Endothelial cell of hepatic sinusoid (primary cell): ENCODE measurements around the gene FKBP7.
"Not testable (repeated sequence)": the region's sequence is repeated elsewhere in the genome, so short reads cannot be mapped to it uniquely, and the experiment has no call there.

ENCODE experiments used
- in situ Hi-C: cut with HindIII; loops from 2 replicates; pipeline ENCODE4 v1.10.0; 2017; ENCODE audit warnings: low sequenced_read_pairs

The FKBP7 gene, protein sequence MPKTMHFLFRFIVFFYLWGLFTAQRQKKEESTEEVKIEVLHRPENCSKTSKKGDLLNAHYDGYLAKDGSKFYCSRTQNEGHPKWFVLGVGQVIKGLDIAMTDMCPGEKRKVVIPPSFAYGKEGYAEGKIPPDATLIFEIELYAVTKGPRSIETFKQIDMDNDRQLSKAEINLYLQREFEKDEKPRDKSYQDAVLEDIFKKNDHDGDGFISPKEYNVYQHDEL

DNA sequence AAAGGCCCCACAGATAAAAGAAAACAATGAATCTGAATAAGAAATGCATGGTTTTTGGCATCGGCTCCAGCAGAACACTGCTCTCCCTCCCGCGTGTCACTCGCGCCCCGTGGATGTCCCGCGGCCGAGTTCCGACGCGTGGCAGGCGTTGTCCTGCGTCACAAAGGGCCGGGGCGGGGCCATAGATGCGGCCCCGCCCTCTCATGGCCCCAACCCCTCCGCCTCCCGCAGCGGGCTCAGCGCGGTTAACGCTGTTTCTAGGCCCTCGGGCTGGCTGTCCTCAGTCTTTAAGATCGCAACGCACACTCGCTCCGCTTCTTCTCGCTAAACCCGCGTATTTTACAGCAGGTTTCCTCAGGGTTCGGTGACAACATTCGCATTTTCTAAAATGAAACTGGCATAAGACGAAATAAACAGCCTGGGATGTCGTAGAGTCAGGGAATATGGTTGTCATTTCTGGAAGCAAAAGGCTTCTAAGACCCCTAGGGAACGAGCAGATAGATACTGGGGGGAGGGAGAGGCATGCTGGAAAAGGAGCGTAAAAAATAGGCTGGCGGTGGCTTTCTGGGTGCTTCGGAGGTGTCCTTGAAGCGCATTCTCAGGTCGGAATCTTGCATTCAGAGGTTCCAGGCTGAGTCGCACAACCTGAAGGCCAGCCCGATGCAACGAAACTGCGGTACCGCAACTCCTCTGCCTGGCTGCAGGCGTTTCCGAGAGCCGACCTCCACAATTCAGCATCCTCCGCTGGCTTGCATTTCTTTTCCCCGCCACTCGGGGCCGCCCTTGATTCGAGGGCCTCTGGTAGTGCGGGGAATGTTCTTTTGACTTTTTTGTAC, at the start of gene FKBP7:
Gene FKBP7 (minus strand): TSS at position 162 of the 836 bp plus-strand sequence. CDS start 101 bp downstream, at position 61.
- in situ Hi-C loops = no loop called here

DNA sequence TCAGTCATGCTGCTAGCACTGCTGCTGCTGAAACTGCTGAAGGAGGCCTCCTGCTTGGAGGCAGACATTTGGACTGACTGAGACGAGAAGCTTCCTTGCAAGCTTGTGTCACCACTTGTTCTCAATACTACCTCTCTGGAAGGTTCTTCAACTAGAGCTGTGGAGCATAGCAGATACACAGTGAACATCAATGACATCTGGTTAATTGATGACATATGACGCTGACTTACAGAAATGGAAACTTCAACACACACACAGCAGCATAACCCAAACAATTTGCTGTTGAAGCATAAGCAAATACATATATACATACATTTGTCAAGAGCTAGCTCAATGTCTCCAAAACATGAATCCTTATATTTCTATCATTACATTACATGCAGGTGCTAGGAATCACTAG, 49.2 kb upstream of the FKBP7 start:
- in situ Hi-C loops = no loop called here

DNA sequence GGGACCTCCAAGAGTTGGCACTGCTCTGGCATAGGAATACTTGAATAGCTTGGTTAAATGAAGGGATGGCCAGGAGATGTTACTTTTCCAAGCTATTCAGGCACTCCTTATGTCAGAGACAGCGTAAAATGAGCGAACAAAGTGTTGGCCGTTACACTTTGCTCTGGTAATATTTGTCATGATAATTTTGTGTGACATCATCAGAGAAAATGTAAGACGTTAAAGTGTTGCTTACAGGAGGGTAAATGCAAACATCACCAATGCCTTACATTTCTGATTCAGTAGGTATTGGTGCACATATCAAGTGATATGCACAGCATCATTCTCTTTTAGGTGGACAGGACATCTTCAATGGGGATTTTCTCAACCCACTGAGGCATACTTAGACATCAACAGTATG, 47.9 kb upstream of the FKBP7 start:
- in situ Hi-C loops = no loop called here

DNA sequence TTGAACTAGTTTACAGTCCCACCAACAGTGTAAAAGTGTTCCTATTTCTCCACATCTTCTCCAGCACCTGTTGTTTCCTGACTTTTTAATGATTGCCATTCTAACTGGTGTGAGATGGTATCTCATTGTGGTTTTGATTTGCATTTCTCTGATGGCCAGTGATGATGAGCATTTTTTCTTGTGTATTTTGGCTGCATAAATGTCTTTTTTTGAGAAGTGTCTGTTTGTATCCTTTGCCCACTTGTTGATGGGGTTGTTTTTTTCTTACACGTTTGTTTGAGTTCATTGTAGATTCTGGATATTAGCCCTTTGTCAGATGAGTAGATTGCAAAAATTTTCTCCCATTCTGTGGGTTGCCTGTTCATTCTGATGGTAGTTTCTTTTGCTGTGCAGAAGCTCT, 47.1 kb upstream of the FKBP7 start:
- in situ Hi-C loops = not testable (repeated sequence)

DNA sequence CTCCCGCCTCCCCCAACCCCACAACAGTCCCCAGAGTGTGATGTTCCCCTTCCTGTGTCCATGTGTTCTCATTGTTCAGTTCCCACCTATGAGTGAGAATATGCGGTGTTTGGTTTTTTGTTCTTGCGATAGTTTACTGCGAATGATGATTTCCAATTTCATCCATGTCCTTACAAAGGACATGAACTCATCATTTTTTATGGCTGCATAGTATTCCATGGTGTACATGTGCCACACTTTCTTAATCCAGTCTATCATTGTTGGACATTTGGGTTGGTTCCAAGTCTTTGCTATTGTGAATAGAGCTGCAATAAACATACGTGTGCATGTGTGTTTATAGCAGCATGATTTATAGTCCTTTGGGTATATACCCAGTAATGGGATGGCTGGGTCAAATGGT, 46.6 kb upstream of the FKBP7 start:
- in situ Hi-C loops = not testable (repeated sequence)

DNA sequence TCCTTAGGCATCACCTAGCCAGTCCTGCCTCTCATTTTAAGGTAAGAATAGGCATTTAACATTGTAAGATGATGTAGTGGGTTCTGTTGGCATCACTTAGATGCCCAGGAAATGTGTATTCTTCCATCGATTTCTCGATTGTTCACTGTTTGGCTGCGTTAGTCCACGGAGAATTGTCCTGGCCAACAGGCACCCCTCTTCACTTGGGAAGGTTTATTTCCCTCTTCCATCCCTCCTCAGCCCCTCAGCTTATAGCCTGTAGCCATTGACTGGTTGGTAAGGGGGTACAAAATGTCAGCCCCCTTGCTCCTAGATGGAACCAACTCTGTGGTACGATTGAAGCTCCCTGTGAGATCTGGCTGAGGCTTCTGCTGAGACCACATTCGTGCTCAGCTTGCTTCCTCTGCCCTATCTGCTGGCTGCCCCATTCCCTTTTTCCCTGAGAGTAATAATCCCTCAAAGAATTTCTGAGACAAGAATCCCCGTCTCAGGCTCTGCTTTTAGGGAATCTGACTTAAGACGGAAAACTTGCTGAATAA, 45.3 kb upstream of the FKBP7 start:
- in situ Hi-C loops = no loop called here

DNA sequence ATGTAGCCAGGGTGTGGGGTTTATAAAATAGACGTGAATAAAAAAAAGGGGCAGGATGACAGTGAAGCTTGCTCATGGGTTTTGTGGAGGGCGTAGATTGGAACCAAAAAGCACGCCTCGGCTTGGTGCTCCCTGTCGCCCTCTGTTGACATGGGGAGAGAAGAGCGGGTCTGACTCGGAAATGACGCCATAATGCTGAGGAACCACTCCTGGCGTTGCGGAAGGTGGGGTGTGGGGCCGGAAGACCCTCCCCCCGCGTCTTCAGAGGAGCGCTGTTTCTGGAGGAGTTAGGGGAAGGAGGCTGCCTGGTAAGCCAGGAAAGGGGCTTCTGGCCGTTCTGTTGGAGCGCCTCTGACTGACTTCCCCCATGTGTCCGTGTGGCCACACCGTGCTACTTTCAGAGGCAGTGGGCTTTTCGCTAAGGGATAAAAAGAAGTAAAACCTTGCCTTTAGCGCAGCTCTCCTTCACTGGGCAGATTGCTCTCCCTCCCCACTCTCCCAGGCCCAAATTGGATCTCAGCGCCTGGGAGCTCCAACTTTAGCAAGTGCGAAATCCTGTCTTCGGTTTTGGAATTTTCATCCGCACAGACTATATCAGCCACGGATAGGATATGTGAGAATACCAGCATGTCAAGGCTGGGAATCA, 44.7 kb upstream of the FKBP7 start:
- in situ Hi-C loops = no loop called here

DNA sequence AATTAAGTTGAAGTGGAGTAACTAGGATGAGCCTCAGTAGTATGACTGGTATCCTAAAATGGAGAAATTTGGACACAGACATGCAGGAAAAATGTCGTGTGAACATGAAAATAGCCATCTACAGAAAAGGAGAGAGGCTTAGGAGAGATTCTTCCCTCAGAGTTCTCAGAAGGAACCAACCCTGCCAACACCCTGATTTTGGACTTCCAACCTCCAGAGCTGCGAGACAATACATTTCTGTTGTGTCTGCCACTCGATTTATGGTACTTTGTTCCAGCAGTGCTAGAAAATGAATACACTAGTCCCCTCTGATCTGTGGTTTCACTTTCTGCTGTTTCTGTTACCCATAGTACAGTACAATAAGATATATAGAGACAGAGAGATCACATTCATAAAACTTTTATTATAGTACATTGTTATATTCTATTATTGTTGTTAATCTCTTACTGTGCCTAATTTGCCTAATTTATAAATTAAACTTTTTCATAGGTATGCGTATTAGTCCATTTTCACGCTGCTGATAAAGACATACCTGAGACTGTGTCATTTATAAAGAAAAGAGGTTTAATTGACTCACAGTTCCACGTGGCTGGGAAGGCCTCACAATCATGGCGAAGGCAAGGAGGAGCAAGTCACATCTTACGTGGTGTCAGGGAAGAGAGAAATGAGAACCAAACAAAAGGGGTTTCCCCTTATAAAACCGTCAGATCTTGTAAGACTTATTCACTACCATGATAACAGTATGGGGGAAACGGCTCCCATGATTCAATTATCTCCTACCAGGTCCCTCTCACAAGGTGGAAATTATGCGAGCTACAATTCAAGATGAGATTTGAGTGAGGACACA, 43.1 kb upstream of the FKBP7 start:
- in situ Hi-C loops = no loop called here

DNA sequence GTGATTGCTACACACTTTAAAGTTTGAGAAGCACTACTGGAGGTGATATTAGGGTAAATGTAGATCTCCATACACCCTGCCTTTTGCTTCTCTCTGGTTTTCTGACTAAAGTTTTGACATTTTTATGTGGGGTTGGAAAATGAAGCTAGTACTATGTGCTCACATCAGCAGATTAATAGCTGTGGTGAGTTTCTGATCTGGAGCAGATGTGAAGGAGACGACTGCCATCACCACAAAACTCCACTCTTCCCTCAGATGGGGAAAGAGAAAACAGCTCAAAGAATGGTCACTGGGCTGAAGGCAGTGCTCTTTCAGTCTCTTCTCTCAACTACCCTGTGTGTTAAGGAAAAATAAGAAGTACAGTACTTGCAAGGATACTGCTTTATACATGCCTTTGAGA, 39.1 kb upstream of the FKBP7 start:
- in situ Hi-C loops = no loop called here

DNA sequence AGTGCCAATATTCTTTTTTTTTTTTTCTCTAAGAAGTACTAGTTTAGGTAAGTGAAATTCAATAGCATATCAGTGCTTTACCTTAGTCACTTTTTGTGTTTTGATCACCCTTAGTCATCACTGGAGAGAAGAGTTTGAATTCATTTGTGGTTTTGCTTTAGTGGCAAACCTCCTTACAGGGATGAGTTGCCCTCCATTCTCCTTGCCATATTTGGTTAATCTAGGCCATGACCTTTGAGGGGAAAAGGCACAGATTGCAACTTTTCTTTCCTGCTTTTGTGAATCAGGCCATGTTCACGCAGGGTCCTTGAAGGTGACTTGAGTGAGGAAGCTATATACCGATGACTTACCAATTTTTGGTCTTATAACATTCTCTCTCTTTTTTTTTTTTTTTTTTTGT, 36.3 kb upstream of the FKBP7 start:
- in situ Hi-C loops = no loop called here

DNA sequence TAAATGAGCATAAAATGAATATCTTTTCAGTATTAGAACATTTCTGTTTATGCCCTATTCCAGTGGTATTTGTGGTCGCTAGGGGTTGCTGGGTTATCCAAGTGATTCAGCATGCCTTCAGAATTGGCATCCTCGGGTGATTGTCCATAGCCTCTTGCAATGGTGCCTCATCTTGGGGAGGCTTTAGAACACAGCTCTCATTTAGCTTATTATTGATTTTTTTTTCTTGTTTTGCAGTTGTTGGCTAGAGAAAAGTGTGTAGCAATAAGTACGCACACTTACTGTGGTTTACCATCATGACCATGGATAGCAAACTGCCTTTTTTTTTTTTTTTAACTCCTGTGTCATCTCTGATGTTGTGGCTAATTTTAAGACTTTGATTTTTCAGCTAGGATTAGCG, 35.5 kb upstream of the FKBP7 start:
- in situ Hi-C loops = no loop called here

DNA sequence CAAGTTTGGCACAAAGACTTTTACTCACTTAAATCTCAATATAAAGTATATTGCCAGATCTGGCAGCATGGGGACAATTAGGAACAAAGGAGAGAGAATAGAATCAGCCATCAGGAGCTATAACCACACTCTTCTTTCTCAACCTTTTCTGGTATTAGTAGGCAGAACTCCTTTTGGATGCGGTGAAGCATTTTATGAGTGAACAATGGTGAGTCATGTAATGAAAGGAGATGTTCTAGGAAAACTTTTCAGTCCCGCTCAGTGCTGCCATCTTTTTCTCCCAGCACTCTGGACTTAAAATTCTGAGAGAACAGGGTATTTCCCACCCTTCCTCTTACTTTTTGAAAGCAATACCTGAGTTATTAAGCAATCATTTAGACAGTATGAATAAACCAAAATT, 34.1 kb upstream of the FKBP7 start:
- in situ Hi-C loops = no loop called here

DNA sequence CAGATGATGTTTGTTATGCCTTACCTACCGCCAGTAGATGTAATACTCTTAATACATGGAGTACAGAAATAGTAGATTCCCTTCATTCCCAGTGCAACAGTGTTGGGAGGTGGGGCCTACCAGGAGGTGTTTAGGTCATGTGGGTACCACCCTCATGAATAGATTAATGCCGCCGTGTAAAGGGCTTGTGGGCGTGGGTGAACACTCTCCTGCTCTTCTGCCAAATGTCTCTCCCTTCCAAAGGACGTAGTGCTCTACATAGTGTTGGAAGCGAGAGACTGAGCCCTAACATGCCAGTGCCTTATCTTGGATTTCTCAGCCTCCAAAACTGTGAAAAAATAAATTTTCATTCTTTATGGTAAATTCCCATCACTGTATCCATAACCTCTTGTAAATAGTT, 32.0 kb upstream of the FKBP7 start:
- in situ Hi-C loops = no loop called here

DNA sequence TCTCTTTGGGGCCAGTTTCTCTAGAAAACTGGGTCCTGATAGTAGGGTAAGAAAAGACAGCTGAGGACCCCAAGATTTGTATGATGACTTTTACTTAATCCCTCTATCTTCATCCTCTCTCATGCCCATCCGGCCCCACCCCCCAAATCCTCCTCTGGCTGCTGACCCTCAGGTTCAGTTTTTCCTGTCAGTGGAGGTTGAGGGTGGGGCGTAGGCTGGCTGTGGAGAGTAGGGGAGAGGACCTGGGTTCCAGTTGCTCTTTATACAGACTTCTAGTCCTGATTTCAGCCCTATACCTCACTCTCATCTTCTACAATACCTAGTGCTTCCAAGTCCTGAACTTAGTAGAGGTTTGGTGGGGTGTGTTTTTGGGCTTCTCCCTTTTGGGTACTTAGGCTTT, 30.2 kb upstream of the FKBP7 start:
- in situ Hi-C loops = no loop called here

DNA sequence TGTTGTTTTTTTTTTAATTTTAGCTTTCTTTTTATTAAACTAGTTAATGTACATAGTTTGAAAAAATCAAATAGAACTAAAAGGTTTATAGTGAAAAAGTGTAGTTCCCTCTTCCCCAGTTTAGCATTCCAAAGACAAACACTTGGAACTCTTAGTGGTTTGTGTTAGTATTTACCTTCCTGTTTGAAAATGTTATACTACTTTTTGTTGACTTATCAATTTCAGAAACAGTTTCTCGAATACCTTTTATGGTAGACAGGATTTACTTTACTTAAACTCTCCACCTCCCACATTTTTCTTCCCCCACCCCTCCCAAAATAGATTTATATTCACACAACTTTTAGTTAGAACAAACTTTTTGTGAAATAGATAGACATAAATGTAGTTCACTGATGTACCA, 28.5 kb upstream of the FKBP7 start:
- in situ Hi-C loops = no loop called here

DNA sequence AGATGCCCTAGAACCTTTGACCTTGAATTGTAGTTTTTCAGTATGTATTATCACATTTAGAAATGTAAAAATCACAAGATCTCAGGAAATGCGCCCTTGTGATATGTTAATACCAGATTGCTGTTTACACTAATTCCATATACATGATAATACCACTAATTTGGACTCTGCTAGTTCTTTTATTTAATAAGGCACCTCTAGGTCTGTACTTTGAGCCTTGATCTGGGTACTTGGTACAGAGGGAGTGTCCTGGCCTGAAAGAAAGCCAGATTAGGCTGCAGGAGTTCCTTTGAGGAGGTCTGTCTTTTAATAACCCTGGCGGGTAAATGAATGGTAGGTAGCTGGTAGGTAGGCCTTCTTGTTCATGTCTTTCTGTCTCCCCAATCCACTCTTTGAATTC, 28.1 kb upstream of the FKBP7 start:
- in situ Hi-C loops = no loop called here

DNA sequence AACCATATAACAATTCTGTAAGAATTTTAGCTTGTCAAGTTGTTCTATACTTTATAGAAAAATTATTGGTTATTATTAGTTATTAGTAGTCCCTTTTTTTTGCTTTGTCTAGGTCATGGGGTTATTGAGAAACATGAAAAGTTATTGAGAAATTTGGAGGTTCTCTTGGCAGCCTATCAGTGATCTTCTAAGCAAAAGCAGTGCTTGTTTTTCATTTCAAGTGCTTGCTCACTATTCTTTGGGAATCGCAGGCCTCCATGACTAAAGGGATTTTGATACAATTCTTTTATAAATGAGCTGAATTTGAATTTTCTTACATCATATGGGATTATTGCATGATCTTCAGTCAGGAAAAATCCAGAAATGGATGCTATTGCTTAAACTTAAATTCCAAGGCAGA, 27.7 kb upstream of the FKBP7 start:
- in situ Hi-C loops = no loop called here

DNA sequence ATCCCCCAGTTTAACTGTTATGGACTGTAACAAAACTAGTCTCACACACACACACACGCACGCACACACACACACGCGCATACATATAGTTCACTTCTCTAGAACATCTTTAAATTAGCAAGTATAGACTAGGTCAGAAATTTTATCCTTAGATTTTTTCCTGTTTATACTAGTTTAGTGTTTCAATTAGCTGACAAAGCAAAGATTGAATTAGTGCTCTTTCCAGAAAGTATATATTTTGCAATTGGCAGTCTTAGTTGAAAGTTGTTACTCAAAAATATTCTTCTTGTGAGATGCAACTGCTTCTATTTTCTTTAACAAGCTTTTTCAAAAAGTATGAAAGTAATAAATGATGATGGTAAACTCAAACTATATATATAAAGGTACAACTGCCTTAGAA, 24.4 kb upstream of the FKBP7 start:
- in situ Hi-C loops = no loop called here

DNA sequence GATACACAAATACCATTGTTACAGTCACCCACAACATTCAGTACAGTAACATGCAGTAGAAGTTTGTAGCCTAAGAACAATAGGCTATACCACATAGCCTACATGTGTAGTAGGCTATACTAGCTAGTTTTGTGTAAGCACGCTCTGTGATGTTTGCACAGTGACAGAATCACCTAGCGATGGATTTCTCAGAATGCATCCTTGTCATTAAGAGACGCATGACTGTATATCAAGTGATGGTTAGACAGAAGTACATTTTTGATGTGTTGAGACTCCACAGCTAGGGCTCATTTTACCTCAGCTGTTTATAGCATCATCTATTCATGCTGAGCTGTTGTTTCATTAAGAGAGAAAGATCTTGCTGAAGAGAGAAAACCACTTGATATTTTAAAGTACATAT, 21.2 kb upstream of the FKBP7 start:
- in situ Hi-C loops = loop anchor here (5.0 kb wide), 1 partner anchor 47 kb away; the partner anchor contains the start of genes PJVK and PRKRA

DNA sequence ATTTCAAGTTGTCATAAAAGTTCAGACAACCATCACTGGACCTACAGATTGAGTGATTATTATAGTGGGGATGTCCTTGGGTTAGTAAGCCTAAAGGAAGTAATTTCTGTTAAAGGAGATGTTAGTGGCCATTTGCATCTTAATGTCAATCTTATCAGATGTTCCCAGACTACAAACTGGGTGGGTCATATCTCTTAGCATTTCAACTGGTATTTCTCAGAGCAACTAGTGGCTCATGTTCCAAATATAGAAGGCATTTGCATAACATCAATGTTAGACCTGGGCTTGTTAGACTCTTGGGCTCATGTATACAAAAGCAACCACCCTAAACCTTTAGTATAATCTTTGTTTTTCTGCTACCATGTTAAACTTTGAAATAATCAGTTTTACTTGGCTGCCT, 19.7 kb upstream of the FKBP7 start:
- in situ Hi-C loops = loop anchor here (5.0 kb wide), 1 partner anchor 46 kb away; the partner anchor contains the start of genes PJVK and PRKRA

DNA sequence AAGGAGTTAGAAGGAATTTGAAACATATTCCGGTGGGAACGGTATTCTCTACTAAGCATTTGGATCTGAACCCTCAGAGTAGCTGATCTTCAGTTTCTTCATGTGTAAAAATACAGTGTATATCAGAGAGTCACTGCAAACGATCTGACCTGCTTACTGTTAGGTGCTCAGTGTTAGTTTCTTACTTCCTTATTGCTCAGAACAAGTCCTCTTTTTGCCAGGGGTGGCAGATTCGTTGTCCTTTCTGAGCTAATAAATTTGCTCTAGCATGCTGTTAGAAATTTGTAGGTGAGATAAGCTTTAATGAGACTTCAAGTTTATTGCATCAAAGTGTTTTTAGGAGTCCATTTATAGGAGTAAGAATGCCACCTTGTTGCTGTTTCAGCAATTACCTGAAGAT, 17.6 kb upstream of the FKBP7 start:
- in situ Hi-C loops = loop anchor here (5.0 kb wide), 1 partner anchor 44 kb away; the partner anchor contains the start of genes PJVK and PRKRA
